GM18519 (cell line): ENCODE data around the gene NOL3.
A peak's percentile ranks its signal among the peaks of the same experiment; 100 is the strongest.

ENCODE experiments used
- ATAC-seq: cut with Tn5 transposase; IDR thresholded peaks from one replicate; pipeline ENCODE4 v1.9.1; 2021; ENCODE audit warnings: mild to moderate bottlenecking, moderate library complexity; ENCODE audit not compliant: unreplicated experiment, low FRiP score

NOL3 gene

GRCh38 chr16:67169011-67169451 lies 1.3 kb upstream of the NOL3 start:
- no peak for ATAC-seq

- ATAC-seq, result no peak
Measured at GRCh38 chr16:67169642-67170167, 633 bp upstream of the NOL3 start.

GRCh38 chr16:67170949-67171649 lies 761 bp downstream of the NOL3 start:
- ATAC-seq, result no peak

- no peak for ATAC-seq
Measured at GRCh38 chr16:67173323-67173722, 3.0 kb downstream of the NOL3 start.

GRCh38 chr16:67173808-67174705 lies 3.7 kb downstream of the NOL3 start:
- ATAC-seq, result no peak

- no peak for ATAC-seq
Measured at GRCh38 chr16:67174706-67175231, 4.4 kb downstream of the NOL3 start.

GRCh38 chr16:67176662-67177061 lies 6.3 kb downstream of the NOL3 start:
- ATAC-seq, result no peak

- no peak for ATAC-seq
Measured at GRCh38 chr16:67177743-67178699, 7.7 kb downstream of the NOL3 start.

GRCh38 chr16:67179421-67180080 lies 9.2 kb downstream of the NOL3 start:
- ATAC-seq, result no peak

- no peak for ATAC-seq
Measured at GRCh38 chr16:67180166-67180565, 9.8 kb downstream of the NOL3 start.

- ATAC-seq, result no peak
Measured at GRCh38 chr16:67181346-67181745, 11.0 kb downstream of the NOL3 start.

- no peak for ATAC-seq
Measured at GRCh38 chr16:67182288-67182687, 11.9 kb downstream of the NOL3 start.

- ATAC-seq, result no peak
Measured at GRCh38 chr16:67183284-67183626, 12.9 kb downstream of the NOL3 start.

GRCh38 chr16:67183627-67184452 lies 13.5 kb downstream of the NOL3 start, which contains the start of gene MATCAP1:
TSS of gene MATCAP1 (minus strand) at chr16:67183963. CDS start at chr16:67180610, 3,353 bp downstream.
- peak; percentile 76 for ATAC-seq

- no peak for ATAC-seq
Measured at GRCh38 chr16:67184453-67184994, 14.2 kb downstream of the NOL3 start.

- no peak for ATAC-seq
Measured at GRCh38 chr16:67184995-67185650, 14.8 kb downstream of the NOL3 start.

GRCh38 chr16:67185651-67186134 lies 15.4 kb downstream of the NOL3 start:
- ATAC-seq, result no peak

GRCh38 chr16:67186550-67186950 lies 16.2 kb downstream of the NOL3 start:
- no peak for ATAC-seq
